Fibroblast of lung (primary cell): ENCODE measurements around the gene PIK3R3.

Source experiments
- CTCF ChIP-seq, 2 donors: IDR thresholded peaks in 1 of 2; conservative IDR thresholded peaks in 1 of 2; 1 replicate in 1 of 2; 2 replicates in 1 of 2; pipeline ENCODE4 v1.5.1; 2011 to 2012; ENCODE audit warnings: low read length in 2 of 2, control low read depth in 1 of 2, inconsistent platforms in 1 of 2, low read depth in 1 of 2, mild to moderate bottlenecking in 1 of 2
- EZH2 ChIP-seq: IDR thresholded peaks from 2 replicates; pipeline ENCODE4 v1.5.1; 2012; ENCODE audit warnings: low read length, control low read depth, mild to moderate bottlenecking; ENCODE audit errors: missing control alignments

GRCh38 chr1:45999507-45999906 lies 132.9 kb downstream of the PIK3R3 start:
- TF ChIP-seq CTCF (conservative IDR thresholded peaks at IDR 0.05 in 1 of 2, IDR thresholded peaks at IDR 0.05 in 1 of 2; ENCODE audit: low read depth in 1 of 2, low read length in 2 of 2) = no peak
- no peak for TF ChIP-seq EZH2
